Progenitor cell of endocrine pancreas (in vitro differentiated cells): ENCODE results near the gene SPINT2. TPM values are rescaled to one million over a fixed set of nuclear protein-coding genes. Genes with fewer than 3 reads are reported as not detected.

Source experiments
- DNase-seq: peaks from one replicate; pipeline ENCODE4 v3.0.0; 2021; ENCODE audit warnings: low spot score; ENCODE audit not compliant: unreplicated experiment
- H3K27ac Mint-ChIP-seq: 2 replicates; pipeline ENCODE4 v1.8.0; 2021; ENCODE audit warnings: mild to moderate bottlenecking, moderate library complexity, mixed read lengths
- H3K27me3 Mint-ChIP-seq: 2 replicates; pipeline ENCODE4 v1.8.0; 2021; ENCODE audit warnings: mixed read lengths
- H3K36me3 Mint-ChIP-seq: 2 replicates; pipeline ENCODE4 v1.8.0; 2022; ENCODE audit warnings: mixed read lengths; ENCODE audit not compliant: insufficient read depth
- H3K4me1 Mint-ChIP-seq: 2 replicates; pipeline ENCODE4 v1.8.0; 2021; ENCODE audit warnings: low read depth, mixed read lengths
- H3K4me3 Mint-ChIP-seq: 2 replicates; pipeline ENCODE4 v1.8.0; 2021; ENCODE audit warnings: low read depth, mild to moderate bottlenecking, moderate library complexity, mixed read lengths
- H3K9me3 Mint-ChIP-seq: 2 replicates; pipeline ENCODE4 v1.8.0; 2021; ENCODE audit warnings: low read depth, mixed read lengths
- total RNA-seq: library from RNA; stranded (reverse); gene quantifications from 2 replicates; pipeline ENCODE4 v1.2.1, GENCODE V29; 2021
- TF ChIP-seq, protein P1 (sequence below): fragments of 200-600 bp; sonication (generic); IDR thresholded peaks from one replicate; pipeline ENCODE4 v1.5.0; 2021; ENCODE audit warnings: antibody characterized with exemption, mild to moderate bottlenecking; ENCODE audit not compliant: unreplicated experiment

The SPINT2 gene
- total RNA-seq, 1 donor from 2014 or later: 519 TPM

- Mint-ChIP-seq H3K9me3 (no peaks in the 10 kb centered on the region), H3K27me3 (no peaks in the 10 kb centered on the region), H3K4me1 (peaks cover 41% of the 10 kb centered on the region), H3K4me3 (no peak overlapping the region), H3K27ac (peak overlapping the region; percentile 94), H3K36me3 (peaks cover 12% of the 10 kb centered on the region)
- TF ChIP-seq, protein P1, sequence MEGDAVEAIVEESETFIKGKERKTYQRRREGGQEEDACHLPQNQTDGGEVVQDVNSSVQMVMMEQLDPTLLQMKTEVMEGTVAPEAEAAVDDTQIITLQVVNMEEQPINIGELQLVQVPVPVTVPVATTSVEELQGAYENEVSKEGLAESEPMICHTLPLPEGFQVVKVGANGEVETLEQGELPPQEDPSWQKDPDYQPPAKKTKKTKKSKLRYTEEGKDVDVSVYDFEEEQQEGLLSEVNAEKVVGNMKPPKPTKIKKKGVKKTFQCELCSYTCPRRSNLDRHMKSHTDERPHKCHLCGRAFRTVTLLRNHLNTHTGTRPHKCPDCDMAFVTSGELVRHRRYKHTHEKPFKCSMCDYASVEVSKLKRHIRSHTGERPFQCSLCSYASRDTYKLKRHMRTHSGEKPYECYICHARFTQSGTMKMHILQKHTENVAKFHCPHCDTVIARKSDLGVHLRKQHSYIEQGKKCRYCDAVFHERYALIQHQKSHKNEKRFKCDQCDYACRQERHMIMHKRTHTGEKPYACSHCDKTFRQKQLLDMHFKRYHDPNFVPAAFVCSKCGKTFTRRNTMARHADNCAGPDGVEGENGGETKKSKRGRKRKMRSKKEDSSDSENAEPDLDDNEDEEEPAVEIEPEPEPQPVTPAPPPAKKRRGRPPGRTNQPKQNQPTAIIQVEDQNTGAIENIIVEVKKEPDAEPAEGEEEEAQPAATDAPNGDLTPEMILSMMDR: no peak
- DNase-seq: no peak
Measured at GRCh38 chr19:38277969-38278680, 13.8 kb downstream of the SPINT2 start.

GRCh38 chr19:38278751-38279150 lies 14.4 kb downstream of the SPINT2 start:
- Mint-ChIP-seq H3K27me3 (no peaks in the 10 kb centered on the region), H3K4me3 (no peak overlapping the region), H3K4me1 (peaks cover 35% of the 10 kb centered on the region), H3K27ac (peak overlapping the region; percentile 69), H3K9me3 (no peaks in the 10 kb centered on the region), H3K36me3 (peaks cover 10% of the 10 kb centered on the region)
- TF ChIP-seq, protein P1: no peak
- no peak for DNase-seq

GRCh38 chr19:38280030-38280921 lies 15.9 kb downstream of the SPINT2 start:
- TF ChIP-seq, protein P1: no peak
- no peaks in the 10 kb centered on the region for H3K9me3 Mint-ChIP-seq
- DNase-seq: no peak
- peak overlapping the region; percentile 81 for H3K27ac Mint-ChIP-seq
- H3K4me3 Mint-ChIP-seq: no peak overlapping the region
- H3K36me3 Mint-ChIP-seq: peaks cover 11% of the 10 kb centered on the region
- no peaks in the 10 kb centered on the region for H3K27me3 Mint-ChIP-seq
- H3K4me1 Mint-ChIP-seq: peaks cover 33% of the 10 kb centered on the region

GRCh38 chr19:38281811-38282566 lies 17.6 kb downstream of the SPINT2 start:
- TF ChIP-seq, protein P1: no peak
- Mint-ChIP-seq H3K9me3 (no peaks in the 10 kb centered on the region), H3K27me3 (no peaks in the 10 kb centered on the region), H3K4me3 (no peak overlapping the region), H3K27ac (peak overlapping the region; percentile 71), H3K36me3 (peaks cover 15% of the 10 kb centered on the region), H3K4me1 (peaks cover 30% of the 10 kb centered on the region)
- no peak for DNase-seq

- H3K36me3 Mint-ChIP-seq: peaks cover 16% of the 10 kb centered on the region
- peak overlapping the region; percentile 41 for H3K27ac Mint-ChIP-seq
Measured at GRCh38 chr19:38283271-38283670, 18.9 kb downstream of the SPINT2 start.

More at GRCh38 chr19:38283271-38283670, 18.9 kb downstream of the SPINT2 start:
- Mint-ChIP-seq H3K9me3 (no peaks in the 10 kb centered on the region), H3K4me3 (no peak overlapping the region), H3K27me3 (no peaks in the 10 kb centered on the region), H3K4me1 (peaks cover 18% of the 10 kb centered on the region)
- TF ChIP-seq, protein P1: no peak
- DNase-seq: no peak
